CD4-positive, alpha-beta memory T cell (primary cell): ENCODE results near the gene OR2C1. TPM values are rescaled to one million over a fixed set of nuclear protein-coding genes. Genes with fewer than 3 reads are reported as not detected.

Experiments
- CTCF ChIA-PET: fragments of 350-600 bp; sonication (Branson Sonifier 250); formaldehyde crosslinking; loops from one replicate; lab custom pipeline; 2021; ENCODE audit warnings: inconsistent platforms; ENCODE audit not compliant: partially characterized antibody; lab: Charles Lee
- POLR2A ChIA-PET: fragments of 350-600 bp; sonication (Branson Sonifier 250); formaldehyde crosslinking; loops from one replicate; lab custom pipeline; 2021; ENCODE audit not compliant: partially characterized antibody; lab: Charles Lee
- DNase-seq, 5 donors: peaks; one replicate each; pipeline versions ENCODE4 v3.0.0 to v3.0.0-alpha.2; 2020 to 2022; ENCODE audit warnings: mixed read lengths in 1 of 5
- H3K27ac ChIP-seq: one replicate; pipeline ENCODE4 v1.7.0; 2013; ENCODE audit warnings: low read depth, low read length
- H3K27me3 ChIP-seq: 2 replicates; pipeline ENCODE4 v1.7.0; 2013; ENCODE audit warnings: mild to moderate bottlenecking, low read length, moderate library complexity; ENCODE audit not compliant: insufficient read depth
- H3K36me3 ChIP-seq: 2 replicates; pipeline ENCODE4 v1.7.0; 2013; ENCODE audit warnings: mild to moderate bottlenecking, low read length, moderate library complexity; ENCODE audit not compliant: insufficient read depth
- H3K4me1 ChIP-seq: 2 replicates; pipeline ENCODE4 v1.7.0; 2013; ENCODE audit warnings: mild to moderate bottlenecking, low read length, moderate library complexity; ENCODE audit not compliant: insufficient read depth
- H3K4me3 ChIP-seq, 2 donors: one replicate each; pipeline ENCODE4 v1.7.0; 2013; ENCODE audit warnings: low read length in 2 of 2, mild to moderate bottlenecking in 1 of 2
- H3K9me3 ChIP-seq, 2 donors: one replicate each; pipeline ENCODE4 v1.7.0; 2013; ENCODE audit warnings: low read length in 2 of 2, control low read depth in 1 of 2; ENCODE audit not compliant: control insufficient read depth in 1 of 2
- H3K27ac Mint-ChIP-seq, 7 donors: one replicate each; pipeline ENCODE4 v1.8.0; 2020 to 2021; ENCODE audit warnings: mixed read lengths in 7 of 7, mild to moderate bottlenecking in 6 of 7, inconsistent platforms in 3 of 7, moderate library complexity in 3 of 7
- H3K27me3 Mint-ChIP-seq, 2 donors: one replicate each; pipeline ENCODE4 v1.8.0; 2020 to 2021; ENCODE audit warnings: mixed read lengths in 2 of 2
- H3K36me3 Mint-ChIP-seq, 2 donors: one replicate each; pipeline ENCODE4 v1.8.0; 2020 to 2021; ENCODE audit warnings: mixed read lengths in 2 of 2, inconsistent platforms in 1 of 2, mild to moderate bottlenecking in 1 of 2
- H3K4me1 Mint-ChIP-seq, 4 donors: one replicate each; pipeline ENCODE4 v1.8.0; 2020 to 2021; ENCODE audit warnings: mixed read lengths in 4 of 4, mild to moderate bottlenecking in 1 of 4
- H3K4me3 Mint-ChIP-seq, 8 donors: one replicate each; pipeline ENCODE4 v1.8.0; 2020 to 2021; ENCODE audit warnings: mixed read lengths in 8 of 8, mild to moderate bottlenecking in 7 of 8, moderate library complexity in 6 of 8, inconsistent platforms in 3 of 8
- H3K9me3 Mint-ChIP-seq, 8 donors: one replicate each; pipeline ENCODE4 v1.8.0; 2020 to 2021; ENCODE audit warnings: mixed read lengths in 8 of 8, mild to moderate bottlenecking in 5 of 8, inconsistent platforms in 3 of 8, moderate library complexity in 1 of 8
- intact Hi-C: fragments of 100-400 bp; cut with micrococcal nuclease; formaldehyde crosslinking; loops from one replicate; pipeline ENCODE4 v1.15.1; 2023
- polyA plus RNA-seq, 2 donors: library from polyadenylated mRNA; unstranded; fragments of 300-500 nt; fragmentation: Illumina TruSeq; gene quantifications; one replicate each; pipeline ENCODE4 v1.2.3, GENCODE V29; 2021
- total RNA-seq, 2 experiments: library from RNA; stranded (reverse); gene quantifications; one replicate each; pipeline ENCODE4 v1.2.3, GENCODE V29; 2021

The OR2C1 gene
- total and polyA plus RNA-seq, 4 experiments from 2014 or later, result 0.13 to 0.54 TPM; not detected in 2

- Mint-ChIP-seq H3K9me3 (peaks cover 7 to 51% (median 44%) of the 10 kb centered on the region in 8 donors), H3K36me3 (peaks cover 11 to 12% of the 10 kb centered on the region in 2 donors), H3K4me3 (peak overlapping the region in 1 of 8 donors; percentile 49), H3K4me1 (peaks cover 3 to 20% (median 7%) of the 10 kb centered on the region in 4 donors), H3K27ac (peak overlapping the region in 1 of 7 donors; percentile 1), H3K27me3 (peaks cover 13 to 25% of the 10 kb centered on the region in 2 donors)
- no peaks in the 10 kb centered on the region for H3K27me3 ChIP-seq
- no peak for DNase-seq
- H3K4me3 ChIP-seq, result no peak overlapping the region
- H3K36me3 ChIP-seq, result no peaks in the 10 kb centered on the region
- H3K9me3 ChIP-seq, result no peaks in the 10 kb centered on the region
- intact Hi-C loops, result no loop called here
- ChIA-PET POLR2A (no interaction called here), CTCF (no interaction called here)
- no peak overlapping the region for H3K27ac ChIP-seq
- H3K4me1 ChIP-seq, result peaks cover 5% of the 10 kb centered on the region
These were observed 7.2 kb downstream of the OR2C1 start for GRCh38 chr16:3362931-3363330.

DNA sequence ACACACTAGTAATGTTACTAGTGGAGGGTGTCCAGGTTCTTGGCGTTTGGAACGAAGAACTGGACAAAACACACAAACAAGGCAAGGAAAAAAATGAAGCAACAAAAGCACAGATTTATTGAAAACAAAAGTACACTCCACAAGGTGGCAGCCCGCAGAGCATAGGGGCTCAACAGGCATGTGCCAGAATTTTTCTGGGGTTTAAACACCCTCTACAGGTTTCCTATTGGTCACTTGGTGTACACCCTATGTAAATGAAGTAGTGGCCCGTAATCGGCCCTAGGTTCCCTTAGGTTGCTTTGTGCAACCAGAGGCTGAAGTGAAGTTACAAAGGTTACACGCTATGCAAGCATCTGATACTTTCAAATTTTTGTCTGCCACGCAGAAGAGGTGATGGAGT is 8.1 kb downstream of the OR2C1 start:
- intact Hi-C loops, result no loop called here
- H3K27ac Mint-ChIP-seq, result no peak overlapping the region
- no peak overlapping the region for H3K4me3 ChIP-seq
- no peaks in the 10 kb centered on the region for H3K27me3 ChIP-seq
- peaks cover 3 to 20% (median 7%) of the 10 kb centered on the region in 4 donors for H3K4me1 Mint-ChIP-seq
- peaks cover 11 to 12% of the 10 kb centered on the region in 2 donors for H3K36me3 Mint-ChIP-seq
- peak overlapping the region in 3 of 8 donors; percentile 21 to 61 (median 26) for H3K4me3 Mint-ChIP-seq
- CTCF ChIA-PET, result no interaction called here
- POLR2A ChIA-PET, result no interaction called here
- peaks cover 5% of the 10 kb centered on the region for H3K4me1 ChIP-seq
- peaks cover 7 to 51% (median 44%) of the 10 kb centered on the region in 8 donors for H3K9me3 Mint-ChIP-seq
- H3K27me3 Mint-ChIP-seq, result peaks cover 13 to 23% of the 10 kb centered on the region in 2 donors
- no peaks in the 10 kb centered on the region for H3K36me3 ChIP-seq
- no peak overlapping the region for H3K27ac ChIP-seq
- H3K9me3 ChIP-seq, result no peaks in the 10 kb centered on the region
- no peak for DNase-seq

DNA sequence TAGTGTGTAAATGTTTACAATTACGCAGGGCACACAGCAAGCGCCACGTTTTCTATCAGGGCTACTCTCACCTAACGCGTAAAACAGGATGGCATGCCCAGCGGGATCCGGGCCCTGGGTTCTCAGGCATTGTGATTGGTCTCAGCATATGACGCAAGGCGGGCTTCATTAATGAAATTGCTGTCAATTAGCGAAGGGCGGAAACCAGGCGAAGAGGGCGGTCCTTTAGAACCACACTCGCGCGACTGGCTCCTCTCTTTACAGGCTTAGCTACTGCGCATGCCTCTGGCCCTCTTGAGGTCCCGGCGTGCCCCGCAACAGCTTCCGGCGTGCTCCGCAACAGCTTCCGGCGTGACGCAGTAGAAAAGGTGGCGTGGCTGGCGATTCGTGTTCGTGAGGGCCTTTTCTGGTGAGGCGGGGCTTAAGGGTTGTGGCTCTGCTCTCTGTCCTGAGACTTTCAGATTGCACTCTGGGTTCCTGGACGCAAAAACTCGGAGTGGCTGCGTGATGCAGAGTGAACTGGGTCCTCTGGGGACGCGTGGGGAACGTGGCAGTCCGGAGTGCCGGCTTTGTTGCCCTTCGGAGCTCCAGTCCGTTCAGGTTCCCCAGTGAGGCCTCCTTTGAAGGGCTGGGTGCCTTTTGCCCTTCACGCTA is 9.2 kb downstream of the OR2C1 start:
- H3K4me3 ChIP-seq, result peak overlapping the region in 1 of 2 donors; percentile 46
- peaks cover 5% of the 10 kb centered on the region for H3K4me1 ChIP-seq
- H3K27me3 ChIP-seq, result no peaks in the 10 kb centered on the region
- peak overlapping the region; percentile 71 to 95 (median 90) for H3K27ac Mint-ChIP-seq
- H3K9me3 ChIP-seq, result no peaks in the 10 kb centered on the region
- peak; percentile 81 to 90 (median 88) for DNase-seq
- peaks cover 11 to 19% of the 10 kb centered on the region in 2 donors for H3K27me3 Mint-ChIP-seq
- intact Hi-C loops, result no loop called here
- peak overlapping the region; percentile 59 for H3K27ac ChIP-seq
- peaks cover 5 to 48% (median 38%) of the 10 kb centered on the region in 8 donors for H3K9me3 Mint-ChIP-seq
- peaks cover 3 to 20% (median 7%) of the 10 kb centered on the region in 4 donors for H3K4me1 Mint-ChIP-seq
- POLR2A ChIA-PET, result interaction anchor here (0.9 to 2.0 kb wide), 7 partner anchors 36 to 135 kb away, joined by 3 to 19 read pairs (median 6); partner anchors contain the start of genes NAA60, TIGD7, ZNF174 and ZNF200
- H3K36me3 Mint-ChIP-seq, result peaks cover 12% of the 10 kb centered on the region in 2 donors
- H3K4me3 Mint-ChIP-seq, result peak overlapping the region; percentile 78 to 88 (median 84)
- CTCF ChIA-PET, result no interaction called here
- no peaks in the 10 kb centered on the region for H3K36me3 ChIP-seq

DNA sequence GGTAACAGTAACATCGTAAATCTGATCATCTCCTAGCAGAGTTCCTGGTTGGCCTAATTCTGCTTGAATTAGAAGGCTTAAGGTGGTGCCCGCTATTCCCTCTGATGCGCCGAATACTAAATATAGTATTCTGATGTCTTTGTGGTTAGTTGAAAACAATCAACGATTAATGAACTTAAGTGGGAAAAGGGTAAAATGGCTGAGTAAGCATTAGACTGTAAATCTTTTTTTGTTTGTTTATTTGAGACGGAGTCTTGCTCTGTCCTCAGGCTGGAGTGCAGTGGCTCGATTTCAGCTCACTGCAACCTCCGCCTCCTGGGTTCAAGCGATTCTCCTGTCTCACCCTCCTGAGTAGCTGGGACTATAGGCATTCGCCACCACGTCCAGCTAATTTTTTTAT is 13.4 kb downstream of the OR2C1 start:
- Histone ChIP-seq H3K4me3 (no peak overlapping the region), H3K27ac (no peak overlapping the region), H3K27me3 (no peaks in the 10 kb centered on the region), H3K36me3 (no peaks in the 10 kb centered on the region), H3K9me3 (peaks cover 0 to 13% of the 10 kb centered on the region in 2 donors), H3K4me1 (peaks cover 5% of the 10 kb centered on the region)
- Mint-ChIP-seq H3K9me3 (peaks cover 2 to 39% (median 28%) of the 10 kb centered on the region in 8 donors), H3K27me3 (peaks cover 0 to 2% of the 10 kb centered on the region in 2 donors), H3K4me3 (no peak overlapping the region), H3K36me3 (peaks cover 8 to 17% of the 10 kb centered on the region in 2 donors), H3K27ac (no peak overlapping the region), H3K4me1 (peaks cover 3 to 20% (median 7%) of the 10 kb centered on the region in 4 donors)
- CTCF ChIA-PET, result no interaction called here
- POLR2A ChIA-PET, result no interaction called here
- no peak for DNase-seq
- intact Hi-C loops, result no loop called here

DNA sequence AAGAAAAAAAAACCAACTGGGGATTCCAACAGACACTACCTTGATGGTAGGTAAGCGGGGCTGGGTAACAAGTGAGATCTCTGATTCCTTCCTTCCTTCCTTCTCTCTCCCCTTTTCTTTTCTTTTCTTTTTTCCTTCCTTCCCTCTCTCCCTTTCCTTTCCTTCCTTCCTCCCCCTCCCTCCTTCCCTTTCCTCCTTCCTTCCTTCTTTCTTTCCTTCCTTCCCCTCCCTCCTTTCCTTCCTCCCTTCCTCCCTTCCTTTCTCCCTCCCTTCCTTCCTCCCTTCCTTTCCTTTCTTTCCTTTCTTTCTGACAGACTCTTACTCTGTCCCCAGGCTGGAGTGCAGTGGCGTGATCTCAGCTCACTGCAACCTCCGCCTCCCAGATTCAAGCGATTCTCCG is 20.0 kb downstream of the OR2C1 start:
- ChIA-PET CTCF (no interaction called here), POLR2A (no interaction called here)
- intact Hi-C loops, result no loop called here
- Mint-ChIP-seq H3K9me3 (peaks cover 7 to 81% (median 73%) of the 10 kb centered on the region in 8 donors), H3K4me1 (no peaks in the 10 kb centered on the region), H3K4me3 (no peak overlapping the region), H3K27ac (no peak overlapping the region), H3K27me3 (no peaks in the 10 kb centered on the region), H3K36me3 (peaks cover 37 to 47% of the 10 kb centered on the region in 2 donors)
- Histone ChIP-seq H3K4me3 (no peak overlapping the region), H3K36me3 (no peaks in the 10 kb centered on the region), H3K4me1 (no peaks in the 10 kb centered on the region), H3K9me3 (peaks cover 0 to 39% of the 10 kb centered on the region in 2 donors), H3K27me3 (no peaks in the 10 kb centered on the region), H3K27ac (no peak overlapping the region)
- no peak for DNase-seq

DNA sequence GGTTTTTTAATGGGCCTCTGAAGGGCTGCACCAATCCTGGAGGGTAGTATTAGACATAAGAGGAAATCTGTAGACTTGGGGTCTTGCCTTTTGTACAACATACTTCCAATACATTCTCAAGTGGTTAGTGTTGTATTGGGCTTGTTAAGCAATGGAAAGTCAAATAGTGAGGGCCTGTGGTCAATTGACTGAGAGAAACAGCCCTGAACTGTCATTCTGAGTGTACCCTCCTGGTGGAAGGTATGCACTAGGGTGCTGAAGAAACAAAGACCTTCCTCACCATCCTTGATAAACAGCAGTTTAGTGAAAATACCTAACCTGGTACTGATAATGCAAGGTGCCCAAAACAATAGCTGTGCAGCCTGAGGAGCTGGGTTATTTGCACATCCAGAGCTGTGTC is 22.2 kb downstream of the OR2C1 start:
- no peaks in the 10 kb centered on the region for H3K27me3 ChIP-seq
- no peaks in the 10 kb centered on the region for H3K4me1 ChIP-seq
- H3K9me3 Mint-ChIP-seq, result peaks cover 7 to 99% (median 93%) of the 10 kb centered on the region in 8 donors
- no peak overlapping the region for H3K4me3 Mint-ChIP-seq
- H3K36me3 ChIP-seq, result peaks cover 8% of the 10 kb centered on the region
- intact Hi-C loops, result no loop called here
- peaks cover 58 to 65% of the 10 kb centered on the region in 2 donors for H3K36me3 Mint-ChIP-seq
- H3K9me3 ChIP-seq, result peaks cover 8 to 56% of the 10 kb centered on the region in 2 donors
- H3K4me3 ChIP-seq, result no peak overlapping the region
- no peak overlapping the region for H3K27ac Mint-ChIP-seq
- DNase-seq, result no peak
- ChIA-PET POLR2A (interaction anchor here (1.5 kb wide), 1 partner anchor 22 kb away, joined by 4 read pairs; no protein-coding TSS in a partner anchor), CTCF (interaction anchor here (0.5 kb wide), 1 partner anchor 276 kb away, joined by 4 read pairs; no protein-coding TSS in a partner anchor)
- H3K4me1 Mint-ChIP-seq, result no peaks in the 10 kb centered on the region
- H3K27me3 Mint-ChIP-seq, result no peaks in the 10 kb centered on the region
- H3K27ac ChIP-seq, result no peak overlapping the region

- H3K36me3 Mint-ChIP-seq, result peaks cover 78 to 80% of the 10 kb centered on the region in 2 donors
- CTCF ChIA-PET, result no interaction called here
- no peaks in the 10 kb centered on the region for H3K27me3 ChIP-seq
- no peak overlapping the region for H3K27ac ChIP-seq
- H3K9me3 Mint-ChIP-seq, result peaks cover 10 to 95% (median 85%) of the 10 kb centered on the region in 8 donors
- no peak for DNase-seq
- intact Hi-C loops, result no loop called here
- H3K4me1 ChIP-seq, result no peaks in the 10 kb centered on the region
- peak overlapping the region; percentile 22 to 25 for H3K4me3 ChIP-seq
- no peaks in the 10 kb centered on the region for H3K4me1 Mint-ChIP-seq
- H3K4me3 Mint-ChIP-seq, result no peak overlapping the region
- peaks cover 39% of the 10 kb centered on the region for H3K36me3 ChIP-seq
- POLR2A ChIA-PET, result interaction anchor here (0.6 to 3.4 kb wide), 3 partner anchors 18 to 160 kb away, joined by 3 to 13 read pairs (median 3); partner anchors contain the start of genes ZNF174 and ZSCAN32
- peaks cover 13 to 66% of the 10 kb centered on the region in 2 donors for H3K9me3 ChIP-seq
- no peak overlapping the region for H3K27ac Mint-ChIP-seq
- H3K27me3 Mint-ChIP-seq, result no peaks in the 10 kb centered on the region
These were observed 27.4 kb downstream of the OR2C1 start for GRCh38 chr16:3383045-3383448.
